ENCODE results near the gene ALOX5AP.

The ALOX5AP gene

GRCh38 chr13:30715837-30716236, 19.5 kb upstream of the ALOX5AP start:
- Histone ChIP-seq H3K27me3 (ENCODE audit: insufficient read depth, poor library complexity, severe bottlenecking) (no peaks in the 10 kb centered on the region), H3K4me3 (replicated peaks; ENCODE audit: insufficient read depth, low read length) (no peak overlapping the region), H3K27ac (replicated peaks) (peak overlapping the region; percentile 15)
- TF ChIP-seq SPI1 (IDR thresholded peaks at IDR 0.05; ENCODE audit: borderline replicate concordance, low read depth) (no peak), GABPA (IDR thresholded peaks at IDR 0.05; ENCODE audit: low read depth) (no peak), REST (IDR thresholded peaks at IDR 0.05; ENCODE audit: insufficient replicate concordance, low read depth) (no peak), CTCF (IDR thresholded peaks at IDR 0.05; ENCODE audit: insufficient read depth, low read length) (no peak), POLR2AphosphoS5 (IDR thresholded peaks at IDR 0.05; ENCODE audit: low read depth) (no peak)
- DNase-seq (ENCODE audit: low read depth in 1 of 2, low spot score in 1 of 2): no peak

- Histone ChIP-seq H3K27ac (replicated peaks) (peak overlapping the region; percentile 18; the same call in 1 of the 2 replicates), H3K4me3 (replicated peaks; ENCODE audit: insufficient read depth, low read length) (no peak overlapping the region), H3K27me3 (ENCODE audit: insufficient read depth, poor library complexity, severe bottlenecking) (no peaks in the 10 kb centered on the region)
- TF ChIP-seq CTCF (IDR thresholded peaks at IDR 0.05; ENCODE audit: insufficient read depth, low read length): no peak
- no peak for TF ChIP-seq REST (IDR thresholded peaks at IDR 0.05; ENCODE audit: insufficient replicate concordance, low read depth)
- no peak for TF ChIP-seq POLR2AphosphoS5 (IDR thresholded peaks at IDR 0.05; ENCODE audit: low read depth)
- no peak for TF ChIP-seq GABPA (IDR thresholded peaks at IDR 0.05; ENCODE audit: low read depth)
- no peak for TF ChIP-seq SPI1 (IDR thresholded peaks at IDR 0.05; ENCODE audit: borderline replicate concordance, low read depth)
- peak in 1 of 2 experiments; percentile 75 for DNase-seq (ENCODE audit: low read depth in 1 of 2, low spot score in 1 of 2)
Observed at GRCh38 chr13:30718661-30719524, 16.4 kb upstream of the ALOX5AP start.

GRCh38 chr13:30719525-30719914, 15.8 kb upstream of the ALOX5AP start:
- peak overlapping the region; percentile 7; the same call in 1 of the 2 replicates for H3K27ac ChIP-seq (replicated peaks)
- TF ChIP-seq SPI1 (IDR thresholded peaks at IDR 0.05; ENCODE audit: borderline replicate concordance, low read depth): no peak
- TF ChIP-seq GABPA (IDR thresholded peaks at IDR 0.05; ENCODE audit: low read depth): no peak
- TF ChIP-seq POLR2AphosphoS5 (IDR thresholded peaks at IDR 0.05; ENCODE audit: low read depth): no peak
- no peak for TF ChIP-seq CTCF (IDR thresholded peaks at IDR 0.05; ENCODE audit: insufficient read depth, low read length)
- no peak for TF ChIP-seq REST (IDR thresholded peaks at IDR 0.05; ENCODE audit: insufficient replicate concordance, low read depth)
- no peak overlapping the region for H3K4me3 ChIP-seq (replicated peaks; ENCODE audit: insufficient read depth, low read length)
- no peaks in the 10 kb centered on the region for H3K27me3 ChIP-seq (ENCODE audit: insufficient read depth, poor library complexity, severe bottlenecking)
- no peak for DNase-seq (ENCODE audit: low read depth in 1 of 2, low spot score in 1 of 2)
